Adrenal gland (tissue), 12 donors: ENCODE measurements around the gene SFMBT1. TPM values are rescaled to one million over a fixed set of nuclear protein-coding genes. Genes with fewer than 3 reads are reported as not detected.
A peak's percentile ranks its signal among the peaks of the same experiment; 100 is the strongest.
"Not testable (repeated sequence)": the region's sequence is repeated elsewhere in the genome, so short reads cannot be mapped to it uniquely, and the experiment has no call there.

Experiments used
- DNase-seq, 7 donors: peaks; one replicate each; pipeline ENCODE4 v3.0.0-alpha.2; 2019 to 2020
- H3K27ac ChIP-seq, 5 donors: fragments of 200-600 bp; sonication (generic) in 4 of 5; 1 replicate in 3 of 5; 2 replicates in 2 of 5; pipeline versions ENCODE4 v1.5.1 to v1.8.0; 2016 to 2020; ENCODE audit warnings: mild to moderate bottlenecking in 1 of 5
- H3K27me3 ChIP-seq: fragments of 200-600 bp; 2 replicates; pipeline ENCODE4 v1.8.0; 2021
- H3K36me3 ChIP-seq, 2 donors: fragments of 200-600 bp; replicated peaks in 1 of 2; 1 replicate in 1 of 2; 2 replicates in 1 of 2; pipeline versions ENCODE4 v1.5.1 to v1.8.0; 2018 to 2022
- H3K4me1 ChIP-seq, 2 donors: fragments of 200-600 bp; replicated peaks in 1 of 2; 1 replicate in 1 of 2; 2 replicates in 1 of 2; pipeline versions ENCODE4 v1.5.1 to v1.8.0; 2018 to 2021
- H3K4me3 ChIP-seq, 4 donors: fragments of 200-600 bp; sonication (generic) in 3 of 4; one replicate each; pipeline ENCODE4 v1.5.1; 2016 to 2018
- H3K9me3 ChIP-seq, 3 donors: fragments of 200-600 bp; sonication (generic) in 1 of 3; replicated peaks in 1 of 3; 1 replicate in 2 of 3; 2 replicates in 1 of 3; pipeline versions ENCODE4 v1.5.1 to v1.8.0; 2016 to 2021
- POLR2A ChIP-seq, 2 donors: fragments of 450-650 bp; IDR thresholded peaks; one replicate each; pipeline ENCODE4 v1.6.1; 2017; ENCODE audit warnings: antibody characterized with exemption in 2 of 2, mild to moderate bottlenecking in 2 of 2, moderate library complexity in 1 of 2
- WGBS, 4 donors: extraction: QIAGEN DNeasy Blood & Tissue Kit in 2 of 4; methylation state at CpG; one replicate each; pipeline versions ENCODE4 v1.1.5 to v1.1.7; 2013 to 2017; 5-methylcytosine and 5-hydroxymethylcytosine counted together
- intact Hi-C, 2 donors: fragments of 100-400 bp; cut with DNase I; formaldehyde crosslinking; loops; one replicate each; pipeline versions ENCODE4 v1.14.1 to v1.15.0; 2022 to 2023
- polyA plus RNA-seq, 3 donors: library from polyadenylated mRNA; stranded (reverse); fragments of 200-250 nt in 2 of 3; fragments of 350-450 nt in 1 of 3; fragmentation: Illumina TruSeq in 1 of 3; extraction: RNeasy Lipid Tissue Mini Kit (QIAGEN cat#74804) in 1 of 3; gene quantifications; one replicate each; pipeline ENCODE4 v1.2.3, GENCODE V29; 2013 to 2014
- total RNA-seq, 9 donors: library from RNA; depleted of rRNA in 4 of 9; stranded (reverse); fragments of >200 nt in 4 of 9; fragments of 120-200 nt in 1 of 9; fragmentation: NEBNext Ultra II Directional in 1 of 9; extraction: Animal tissue kit (Norgen Biotek cat#: 25700) in 1 of 9; gene quantifications; one replicate each; pipeline versions ENCODE4 v1.1.0 to v1.2.4, GENCODE V29; 2013 to 2023
- TF ChIP-seq, protein P1 (sequence below), 6 experiments: fragments of 450-650 bp in 4 of 6; fragments of 200-600 bp in 2 of 6; sonication (generic) in 1 of 6; IDR thresholded peaks; 1 replicate in 5 of 6; 2 replicates in 1 of 6; pipeline versions ENCODE4 v1.5.1 to v1.8.0; 2016 to 2021; ENCODE audit warnings: antibody characterized with exemption in 6 of 6, mild to moderate bottlenecking in 2 of 6, moderate library complexity in 1 of 6
- donor health status: healthy with polysubstance abuse.
- donor health status: Bipolar disorder and iron deficiency.
- donor health status: DM: yes; HTN: yes; CAD: no.
- donor health status: DM: no; HTN: no; CAD: no.
- donor health status: DM: no; HTN: no; CAD: no.
- donor health status: DM: yes; HTN: yes; CAD: no.

Gene SFMBT1
- total and polyA plus RNA-seq, 12 donors = 2.1 to 14.8 (median 8.3) TPM

DNA sequence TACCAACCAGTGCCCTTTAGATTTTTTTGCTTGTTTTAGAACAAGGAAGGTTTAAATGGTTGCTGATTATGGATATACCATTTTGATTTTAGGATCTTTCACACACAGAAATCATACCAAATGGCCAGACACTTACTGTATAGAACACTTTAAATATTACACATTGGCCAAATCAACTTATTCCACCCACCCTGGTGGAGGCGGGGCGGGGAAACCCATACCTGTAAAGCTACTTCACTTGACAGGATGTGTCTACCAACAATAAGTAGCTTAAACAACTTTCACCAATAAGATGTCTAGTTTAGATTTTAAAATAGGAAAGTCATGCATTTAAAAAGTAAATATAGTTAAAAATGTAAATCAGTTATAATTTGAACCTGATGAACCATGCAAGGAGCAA, 17.0 kb upstream of the SFMBT1 start:
- Histone ChIP-seq H3K36me3 (no peaks in the 10 kb centered on the region), H3K9me3 (no peaks in the 10 kb centered on the region), H3K4me3 (no peak overlapping the region), H3K27ac (no peak overlapping the region), H3K4me1 (no peaks in the 10 kb centered on the region), H3K27me3 (no peaks in the 10 kb centered on the region)
- 94 to 99% (median 96%) methylated on average over 2 of the region's 2 CpGs for WGBS, 4 donors
- peak in 1 of 7 donors; percentile 27 for DNase-seq
- intact Hi-C loops = no loop called here
- TF ChIP-seq, protein P1, sequence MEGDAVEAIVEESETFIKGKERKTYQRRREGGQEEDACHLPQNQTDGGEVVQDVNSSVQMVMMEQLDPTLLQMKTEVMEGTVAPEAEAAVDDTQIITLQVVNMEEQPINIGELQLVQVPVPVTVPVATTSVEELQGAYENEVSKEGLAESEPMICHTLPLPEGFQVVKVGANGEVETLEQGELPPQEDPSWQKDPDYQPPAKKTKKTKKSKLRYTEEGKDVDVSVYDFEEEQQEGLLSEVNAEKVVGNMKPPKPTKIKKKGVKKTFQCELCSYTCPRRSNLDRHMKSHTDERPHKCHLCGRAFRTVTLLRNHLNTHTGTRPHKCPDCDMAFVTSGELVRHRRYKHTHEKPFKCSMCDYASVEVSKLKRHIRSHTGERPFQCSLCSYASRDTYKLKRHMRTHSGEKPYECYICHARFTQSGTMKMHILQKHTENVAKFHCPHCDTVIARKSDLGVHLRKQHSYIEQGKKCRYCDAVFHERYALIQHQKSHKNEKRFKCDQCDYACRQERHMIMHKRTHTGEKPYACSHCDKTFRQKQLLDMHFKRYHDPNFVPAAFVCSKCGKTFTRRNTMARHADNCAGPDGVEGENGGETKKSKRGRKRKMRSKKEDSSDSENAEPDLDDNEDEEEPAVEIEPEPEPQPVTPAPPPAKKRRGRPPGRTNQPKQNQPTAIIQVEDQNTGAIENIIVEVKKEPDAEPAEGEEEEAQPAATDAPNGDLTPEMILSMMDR (IDR thresholded peaks at IDR 0.05) = no peak
- TF ChIP-seq POLR2A (IDR thresholded peaks at IDR 0.05) = no peak

DNA sequence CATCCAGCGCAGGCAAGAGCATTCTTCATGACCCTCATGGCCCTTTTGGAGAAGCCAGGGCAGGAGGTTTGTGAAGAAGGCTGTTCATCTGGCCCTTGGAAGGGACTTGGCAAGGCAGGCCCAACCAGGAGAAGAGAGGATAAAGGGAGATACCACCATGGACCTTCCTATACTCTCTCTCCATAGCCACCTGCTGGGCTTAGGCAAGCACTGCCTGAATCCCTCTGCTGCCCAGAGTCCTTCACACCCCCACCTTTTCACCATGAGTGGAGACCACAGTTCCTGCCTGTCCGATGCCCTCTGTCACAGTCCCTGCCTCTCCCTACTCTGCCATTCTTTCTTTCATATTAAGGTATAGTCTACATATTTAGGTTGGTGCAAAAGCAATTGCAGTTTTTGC, 10.6 kb upstream of the SFMBT1 start:
- DNase-seq = peak in 1 of 7 donors; percentile 31
- intact Hi-C loops = no loop called here
- TF ChIP-seq, protein P1 (IDR thresholded peaks at IDR 0.05) = peak in 1 of 6 experiments; percentile 10
- TF ChIP-seq POLR2A (IDR thresholded peaks at IDR 0.05) = no peak
- Histone ChIP-seq H3K4me3 (no peak overlapping the region), H3K27ac (no peak overlapping the region), H3K4me1 (no peaks in the 10 kb centered on the region), H3K9me3 (no peaks in the 10 kb centered on the region), H3K36me3 (no peaks in the 10 kb centered on the region), H3K27me3 (no peaks in the 10 kb centered on the region)
- 85 to 98% (median 94%) methylated on average over 2 of the region's 2 CpGs for WGBS, 4 donors

DNA sequence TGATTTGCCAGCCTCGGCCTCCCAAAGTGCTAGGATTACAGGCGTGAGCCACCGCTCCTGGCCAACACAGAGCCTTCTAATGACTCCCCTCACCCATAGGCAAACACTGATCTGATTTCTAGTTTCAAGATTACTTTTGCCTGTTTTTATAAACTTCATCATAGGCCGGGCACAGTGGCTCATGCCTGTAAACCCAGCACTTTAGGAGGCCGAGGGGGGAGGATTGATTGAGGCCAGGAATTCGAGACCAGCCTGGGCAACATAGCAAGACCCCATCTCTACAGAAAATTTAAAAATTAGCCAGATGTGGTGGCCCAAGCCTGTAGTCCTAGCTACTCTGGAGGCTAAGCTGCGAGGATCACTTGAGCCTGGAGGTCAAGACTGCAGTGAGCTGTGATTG, 8.4 kb upstream of the SFMBT1 start:
- intact Hi-C loops, H3K36me3 ChIP-seq, H3K9me3 ChIP-seq, H3K27ac ChIP-seq, H3K27me3 ChIP-seq, H3K4me3 ChIP-seq, H3K4me1 ChIP-seq: not testable (repeated sequence)
- peak in 1 of 7 donors; percentile 23 for DNase-seq
- WGBS, 4 donors = 76 to 89% (median 80%) methylated on average over 6 to 7 of the region's 7 CpGs

DNA sequence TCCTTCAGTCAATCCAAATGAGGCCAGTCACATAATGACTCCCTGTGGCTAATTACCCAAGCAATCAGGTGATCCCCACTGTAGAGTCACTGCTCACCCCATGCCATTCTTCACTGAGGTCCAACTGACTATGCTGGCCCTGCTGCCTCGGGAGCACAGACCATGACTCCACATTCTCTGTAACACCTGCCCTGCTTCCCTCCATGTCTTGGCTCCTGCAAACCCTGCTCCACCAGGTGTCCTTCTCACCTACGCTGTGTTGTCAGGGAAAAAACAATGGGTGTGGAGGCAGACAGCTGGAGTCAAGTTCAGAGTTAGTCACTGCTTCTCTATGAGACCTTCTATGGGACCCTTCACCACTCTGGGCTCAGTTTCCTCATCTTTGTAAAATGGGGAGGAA, 6.1 kb upstream of the SFMBT1 start:
- intact Hi-C loops = no loop called here
- Histone ChIP-seq H3K4me1 (no peaks in the 10 kb centered on the region), H3K4me3 (no peak overlapping the region), H3K9me3 (no peaks in the 10 kb centered on the region), H3K27ac (no peak overlapping the region), H3K36me3 (no peaks in the 10 kb centered on the region), H3K27me3 (no peaks in the 10 kb centered on the region)
- DNase-seq = no peak
- TF ChIP-seq, protein P1 (IDR thresholded peaks at IDR 0.05) = no peak
- TF ChIP-seq POLR2A (IDR thresholded peaks at IDR 0.05) = no peak
- 91 to 94% (median 93%) methylated on average over 2 of the region's 2 CpGs for WGBS, 4 donors

DNA sequence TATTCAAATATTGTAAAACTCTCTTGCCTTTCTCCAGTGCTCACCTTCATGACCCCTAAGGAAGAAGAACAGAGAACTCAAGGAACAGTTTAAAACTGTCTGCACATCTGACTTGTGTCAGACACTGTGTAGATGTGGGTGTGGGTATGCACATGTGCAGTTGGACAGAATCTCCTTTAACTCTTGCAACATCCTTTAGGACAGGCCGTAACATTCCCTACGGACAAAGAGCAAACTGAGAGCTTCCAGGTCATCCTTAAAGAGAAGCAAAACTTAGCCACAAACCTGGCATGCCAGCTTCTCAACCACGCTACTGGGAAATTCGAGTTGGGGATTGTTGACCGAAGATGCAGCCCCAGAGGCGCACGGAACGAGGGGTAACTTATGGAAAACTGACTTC, 4.1 kb upstream of the SFMBT1 start:
- H3K27me3 ChIP-seq = no peaks in the 10 kb centered on the region
- H3K4me3 ChIP-seq = no peak overlapping the region
- H3K36me3 ChIP-seq = no peaks in the 10 kb centered on the region
- 62 to 72% (median 68%) methylated on average over 8 of the region's 8 CpGs for WGBS, 4 donors
- TF ChIP-seq POLR2A (IDR thresholded peaks at IDR 0.05) = no peak
- no peak overlapping the region for H3K27ac ChIP-seq
- H3K4me1 ChIP-seq = no peaks in the 10 kb centered on the region
- no peak for DNase-seq
- intact Hi-C loops = no loop called here
- no peaks in the 10 kb centered on the region for H3K9me3 ChIP-seq
